HG03520 (cell line): Measurements from ENCODE around the gene GAS2.
A peak's percentile ranks its signal among the peaks of the same experiment; 100 is the strongest.
"Not testable (repeated sequence)": the region's sequence is repeated elsewhere in the genome, so short reads cannot be mapped to it uniquely, and the experiment has no call there.

Source experiments
- ATAC-seq: cut with Tn5 transposase; IDR thresholded peaks from one replicate; pipeline ENCODE4 v1.9.1; 2021; ENCODE audit warnings: mild to moderate bottlenecking, moderate library complexity; ENCODE audit not compliant: unreplicated experiment

Gene GAS2

DNA sequence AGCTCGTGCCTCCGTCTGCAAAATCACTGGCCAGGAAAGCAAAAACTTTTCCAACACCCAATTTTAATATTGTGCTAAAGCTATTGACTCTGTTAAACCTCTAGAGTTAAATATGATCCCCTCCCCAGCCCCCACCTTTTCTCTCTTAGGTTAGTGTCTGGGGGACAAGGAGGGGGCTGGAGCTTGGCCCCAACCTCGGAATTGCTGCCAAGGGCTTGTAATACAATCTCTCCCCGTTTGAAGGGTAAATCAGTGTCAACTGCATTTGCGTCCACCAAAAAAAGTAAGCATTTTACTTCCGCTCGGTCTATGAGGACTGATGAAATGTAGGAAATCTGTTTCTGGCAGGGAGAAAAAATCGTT lies at the start of gene GAS2:
TSS of gene GAS2 (plus strand) at position 287 of the 363 bp plus-strand sequence. CDS start 8,259 bp downstream, outside the sequence.
- no peak for ATAC-seq

DNA sequence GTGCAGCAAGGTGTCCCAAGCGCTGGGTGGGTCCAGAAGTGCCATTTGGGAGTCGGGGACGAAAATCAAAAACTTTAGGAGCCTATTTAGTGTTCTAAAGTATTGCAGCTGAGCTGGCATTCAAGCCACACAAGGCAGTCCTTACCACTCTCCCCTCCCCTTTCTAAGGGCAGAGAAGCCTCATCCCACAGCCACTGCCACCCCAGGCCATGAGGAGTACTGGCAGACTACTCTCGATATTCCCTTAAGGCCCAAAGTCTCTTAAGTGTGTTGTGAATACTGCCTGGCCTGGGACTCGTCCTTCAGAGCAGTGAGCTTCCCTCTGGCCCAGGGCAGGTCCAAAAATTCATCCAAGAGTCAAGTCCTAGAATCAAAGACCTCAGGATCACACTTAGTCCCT lies 48.5 kb upstream of the GAS2 start:
- no peak for ATAC-seq

- peak; percentile 47 for ATAC-seq
Observed at GRCh38 chr11:22624742-22625447, 41.5 kb upstream of the GAS2 start.

DNA sequence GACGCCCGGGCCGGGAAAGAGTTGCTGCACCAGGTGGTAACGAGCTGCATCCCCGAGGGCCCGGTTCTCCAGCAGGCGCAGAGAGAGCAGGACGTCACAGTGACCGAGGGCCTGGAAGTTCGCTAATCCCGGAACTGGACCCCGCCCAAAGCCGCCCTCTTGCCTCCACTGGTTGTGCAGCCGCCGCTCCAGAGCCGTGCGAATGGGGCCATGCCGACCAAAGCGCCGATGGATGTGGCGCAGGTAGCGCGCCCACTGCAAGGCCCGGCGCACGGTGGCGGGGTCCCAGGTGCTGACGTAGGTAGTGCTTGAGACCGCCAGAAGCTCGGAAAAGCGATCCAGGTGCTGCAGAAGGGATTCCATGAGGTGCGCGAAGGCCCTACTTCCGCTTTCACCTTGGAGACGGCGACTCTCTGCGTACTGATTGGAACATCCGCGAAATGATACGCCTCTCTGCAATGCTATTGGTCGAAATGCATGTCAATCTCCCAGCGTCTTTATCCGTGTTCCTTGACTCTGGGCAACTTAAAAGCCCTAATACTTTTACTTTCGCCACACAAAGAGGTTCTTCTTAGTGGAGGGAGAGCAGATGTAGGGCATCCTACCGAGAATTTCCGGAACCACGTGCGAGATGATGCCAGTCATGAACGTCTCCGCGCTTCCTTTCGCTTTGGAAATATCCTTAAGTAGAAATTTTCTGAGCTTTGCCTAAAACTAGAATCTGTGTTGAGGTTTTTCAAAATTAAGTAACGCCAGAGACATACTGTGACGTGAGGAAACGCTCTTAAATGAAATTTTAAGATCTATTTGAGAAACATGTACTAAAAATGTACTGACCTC lies 40.7 kb upstream of the GAS2 start, which contains the start of gene FANCF:
TSS of gene FANCF (minus strand) at position 376 of the 840 bp plus-strand sequence. CDS start at position 363, 13 bp downstream.
- ATAC-seq = peak; percentile 97

- ATAC-seq = no peak
Observed at GRCh38 chr11:22626573-22627239, 39.7 kb upstream of the GAS2 start.

DNA sequence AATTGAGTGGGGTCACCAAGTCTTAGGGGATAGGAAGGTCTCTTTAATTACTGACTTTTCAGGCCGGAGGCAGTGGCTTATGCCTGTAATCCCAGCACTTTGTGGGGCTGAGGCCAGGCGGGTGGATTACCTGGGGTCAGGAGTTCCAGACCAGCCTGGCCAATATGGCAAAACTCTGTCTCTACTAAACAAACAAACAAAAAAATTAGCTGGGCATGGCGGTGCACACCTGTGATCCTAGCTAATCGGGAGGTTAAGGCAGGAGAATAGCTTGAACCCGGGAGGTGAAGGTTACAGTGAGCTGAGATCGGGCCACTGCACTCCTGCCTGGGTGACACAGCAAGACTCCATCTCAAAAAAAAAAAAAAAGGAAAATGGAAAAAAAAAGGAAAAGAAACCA lies 39.0 kb upstream of the GAS2 start:
- no peak for ATAC-seq

DNA sequence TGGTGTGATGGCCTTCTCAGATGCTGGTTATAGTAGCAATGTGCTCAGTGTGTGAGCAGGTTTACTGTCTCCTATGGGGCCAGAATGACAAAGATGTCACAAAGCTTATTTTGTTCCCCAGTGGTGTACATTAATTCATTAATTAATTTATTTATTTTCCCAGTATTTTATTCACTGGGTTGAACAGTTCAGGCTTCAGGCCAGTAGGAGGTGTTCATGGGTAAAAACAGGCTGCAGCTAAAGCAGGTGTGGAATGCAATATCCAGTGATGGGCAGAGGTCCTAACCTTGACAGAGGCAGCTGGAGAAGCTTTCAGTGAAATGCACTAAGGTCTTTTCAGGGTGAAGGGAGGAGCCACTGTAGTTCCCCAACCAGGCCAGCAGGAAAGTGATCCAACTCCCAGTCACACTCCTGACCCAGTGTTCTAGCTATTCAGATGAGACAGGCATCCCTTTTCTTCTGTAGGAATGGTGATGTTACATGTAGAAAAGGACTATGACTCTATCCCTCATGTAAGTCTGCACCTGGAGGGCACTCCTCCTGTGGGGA lies 33.0 kb upstream of the GAS2 start:
- ATAC-seq = no peak

DNA sequence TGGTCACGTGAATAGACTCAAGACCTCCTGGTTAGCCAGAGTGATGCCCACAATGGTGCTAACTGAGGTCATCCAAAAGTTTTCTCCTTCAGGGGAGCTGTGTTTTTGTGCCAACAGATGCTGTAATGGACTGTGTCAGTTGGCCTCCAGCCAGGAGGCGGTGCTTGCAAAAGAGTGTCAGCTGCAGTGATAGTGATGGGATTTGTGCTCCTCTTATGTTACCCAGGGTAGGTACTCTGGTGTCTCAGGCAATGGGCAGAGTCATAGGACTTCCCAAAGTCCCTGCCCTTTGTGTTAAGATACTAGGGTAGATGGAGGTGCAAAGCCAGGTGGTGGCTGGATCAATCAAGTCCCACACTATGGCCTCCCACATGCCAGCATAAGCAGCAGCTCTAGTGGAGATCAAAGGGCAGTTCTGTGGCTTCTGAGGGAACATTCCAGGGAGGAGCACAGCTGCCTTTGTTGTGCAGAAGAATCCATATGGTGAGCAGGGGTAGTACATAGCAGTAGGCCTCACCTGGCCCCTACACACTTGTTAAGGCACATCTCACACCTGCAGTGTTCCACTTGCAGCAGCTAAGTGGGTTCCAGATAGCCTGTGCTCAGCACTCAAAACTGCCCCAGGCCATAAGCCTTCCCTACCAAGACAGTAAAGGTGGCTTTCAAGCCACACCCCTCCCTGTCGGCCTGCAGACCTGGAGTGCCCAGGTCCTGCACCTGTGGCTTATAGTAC lies 31.3 kb upstream of the GAS2 start:
- ATAC-seq = no peak

GRCh38 chr11:22635689-22636088 lies 30.7 kb upstream of the GAS2 start:
- no peak for ATAC-seq

- no peak for ATAC-seq
Observed at GRCh38 chr11:22640862-22641261, 25.5 kb upstream of the GAS2 start.

- ATAC-seq = no peak
Observed at GRCh38 chr11:22641559-22641958, 24.9 kb upstream of the GAS2 start.

DNA sequence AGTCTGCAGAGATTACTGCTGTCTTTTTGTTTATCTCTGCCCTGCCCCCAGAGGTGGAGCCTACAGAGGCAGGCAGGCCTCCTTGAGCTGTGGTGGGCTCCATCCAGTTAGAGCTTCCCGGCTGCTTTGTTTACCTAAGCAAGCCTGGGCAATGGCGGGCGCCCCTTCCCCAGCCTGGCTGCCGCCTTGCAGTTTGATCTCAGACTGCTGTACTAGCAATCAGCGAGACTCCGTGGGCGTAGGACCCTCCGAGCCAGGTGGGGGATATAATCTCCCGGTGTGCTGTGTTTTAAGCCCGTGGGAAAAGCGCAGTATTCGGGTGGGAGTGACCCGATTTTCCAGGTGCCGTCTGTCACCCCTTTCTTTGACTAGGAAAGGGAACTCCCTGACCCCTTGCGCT lies 14.1 kb upstream of the GAS2 start:
- not testable (repeated sequence) for ATAC-seq

GRCh38 chr11:22656130-22656529 lies 10.3 kb upstream of the GAS2 start:
- no peak for ATAC-seq

GRCh38 chr11:22657101-22657694 lies 9.2 kb upstream of the GAS2 start:
- ATAC-seq = peak; percentile 73

DNA sequence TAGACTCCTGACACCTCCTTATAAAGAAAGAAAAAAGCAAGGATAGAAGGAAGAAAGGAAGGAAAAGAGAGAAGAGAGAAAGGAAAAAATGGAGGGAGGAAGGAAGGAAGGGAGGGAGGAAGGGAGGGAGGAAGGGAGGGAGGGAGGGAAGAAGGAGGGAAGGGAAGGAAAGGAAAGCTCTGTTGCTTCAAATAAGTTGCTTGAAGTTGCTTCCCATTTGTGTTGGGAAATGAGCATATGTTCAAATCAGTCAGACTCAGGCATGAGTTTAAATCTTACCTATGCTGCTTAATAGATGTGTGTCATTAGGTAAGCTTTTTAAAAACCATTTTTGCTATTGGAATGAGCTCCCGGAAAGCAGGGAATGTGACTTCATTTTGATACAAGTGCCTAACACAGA lies 6.6 kb upstream of the GAS2 start:
- ATAC-seq = no peak

- peak; percentile 54 for ATAC-seq
Observed at GRCh38 chr11:22666688-22667439, 453 bp downstream of the GAS2 start.

DNA sequence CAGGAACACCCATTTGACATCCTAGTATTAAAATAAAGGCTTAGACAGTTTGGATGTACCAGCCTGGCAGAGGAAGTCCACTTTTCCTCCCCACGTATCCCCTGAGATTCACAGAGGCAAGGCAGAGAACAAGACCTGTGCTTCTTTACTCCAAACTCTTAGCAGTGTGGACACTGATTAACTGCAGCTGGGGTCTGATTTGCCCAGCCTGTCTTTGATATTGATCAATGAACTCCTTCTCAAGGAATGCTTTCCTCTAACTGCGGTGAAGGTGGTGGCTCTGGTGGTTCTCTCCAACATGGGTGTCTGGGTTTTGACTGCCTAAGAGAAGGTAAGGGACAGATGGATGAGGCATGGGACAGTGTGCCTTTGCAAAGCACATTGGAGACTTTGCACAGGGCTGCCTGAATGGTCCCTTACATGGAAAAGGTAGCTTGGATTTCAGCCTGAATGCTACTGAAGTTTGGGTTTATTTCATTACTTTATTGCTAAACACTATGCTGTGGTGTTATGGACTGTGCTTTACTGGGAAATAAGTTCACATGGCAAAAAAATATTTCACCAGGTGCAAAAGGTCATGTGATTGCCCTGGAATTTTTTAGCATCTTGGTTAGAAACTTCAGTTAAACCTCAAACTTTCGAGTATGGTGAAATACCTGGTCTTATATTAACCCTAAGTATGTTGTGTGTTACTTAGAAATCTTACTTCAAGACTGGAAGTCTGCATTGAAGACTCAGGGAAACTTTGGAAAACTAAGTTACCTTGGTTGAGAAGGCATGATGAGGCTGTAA lies 1.8 kb downstream of the GAS2 start:
- no peak for ATAC-seq

GRCh38 chr11:22669368-22669767 lies 3.0 kb downstream of the GAS2 start:
- ATAC-seq = no peak

GRCh38 chr11:22670830-22671229 lies 4.4 kb downstream of the GAS2 start:
- ATAC-seq = peak; percentile 39
